ENCODE data around the gene ZNF710.
"Not testable (repeated sequence)": the region's sequence is repeated elsewhere in the genome, so short reads cannot be mapped to it uniquely, and the experiment has no call there.

The ZNF710 gene

GRCh38 chr15:90108038-90108437, 106.9 kb downstream of the ZNF710 start:
- DNase-seq, result not testable (repeated sequence)

DNA sequence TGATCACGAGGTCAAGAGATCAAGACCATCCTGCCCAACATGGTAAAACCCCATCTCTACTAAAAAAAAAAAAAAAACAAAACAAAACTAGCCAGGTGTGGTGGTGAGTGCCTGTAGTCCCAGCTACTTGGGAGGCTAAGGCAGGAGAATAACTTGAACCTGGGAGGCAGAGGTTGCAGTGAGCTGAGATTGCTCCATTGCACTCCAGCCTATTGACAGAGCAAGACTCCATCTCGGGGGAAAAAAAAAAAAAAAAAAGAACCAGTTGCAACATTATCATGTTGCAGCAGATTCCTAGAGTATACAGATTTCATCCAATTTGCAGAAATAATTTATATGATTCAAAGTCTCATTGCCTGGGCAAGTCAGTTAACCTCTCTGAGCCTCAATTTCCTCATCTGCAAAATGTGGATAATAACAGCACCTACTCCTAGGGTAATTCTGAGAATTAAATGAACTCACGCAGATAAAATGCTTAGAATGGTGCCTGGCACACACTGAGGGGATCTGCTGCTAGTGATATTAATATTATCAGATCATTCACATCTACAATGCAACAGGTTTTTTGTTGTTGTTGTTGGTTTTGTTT, 108.1 kb downstream of the ZNF710 start:
- peak in 1 of 2 donors; percentile 15 for DNase-seq

GRCh38 chr15:90113166-90113565, 112.0 kb downstream of the ZNF710 start:
- no peak for DNase-seq

GRCh38 chr15:90114451-90114901, 113.4 kb downstream of the ZNF710 start:
- DNase-seq, result peak in 1 of 2 donors; percentile 74

DNA sequence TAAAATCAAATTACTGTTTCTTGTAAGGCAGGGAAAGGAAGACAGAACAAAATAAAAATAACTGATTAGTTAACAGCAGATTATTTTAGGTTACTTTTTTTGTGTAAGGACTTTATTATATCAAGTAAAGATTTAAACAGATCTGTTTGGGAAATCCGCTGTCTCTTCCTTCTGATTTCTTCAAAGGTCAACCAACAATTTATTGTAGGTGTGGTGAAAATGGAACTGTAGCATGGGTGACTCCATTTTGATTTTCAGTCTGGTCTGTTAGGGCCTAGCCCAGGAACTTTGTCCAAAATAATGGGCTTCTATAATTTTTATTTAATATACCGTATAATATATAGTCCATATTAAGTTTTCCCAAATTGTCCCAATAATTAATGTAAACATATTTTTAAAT, 114.7 kb downstream of the ZNF710 start:
- no peak for DNase-seq

DNA sequence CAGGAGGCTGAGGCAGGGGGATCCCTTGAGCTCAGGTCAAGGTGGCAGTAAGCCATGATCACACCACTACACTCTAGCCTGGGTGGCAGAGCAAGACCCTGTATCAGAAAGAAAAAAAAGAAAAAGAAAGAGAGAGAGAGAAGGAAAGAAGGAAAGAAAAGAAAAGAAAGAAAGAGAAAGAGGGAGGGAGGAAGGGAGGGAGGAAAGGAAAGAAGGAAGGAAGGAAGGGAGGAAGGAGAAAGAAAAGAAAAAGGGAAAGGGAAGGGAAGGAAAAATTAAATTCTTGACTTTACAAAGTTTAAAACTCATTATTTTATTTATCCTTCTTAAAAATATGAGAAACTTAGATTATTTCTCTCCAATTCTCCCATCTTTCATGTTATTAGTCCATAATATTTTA, 118.2 kb downstream of the ZNF710 start:
- no peak for DNase-seq

GRCh38 chr15:90121086-90121485, 120.0 kb downstream of the ZNF710 start:
- no peak for DNase-seq

- DNase-seq, result no peak
These were observed 123.4 kb downstream of the ZNF710 start for GRCh38 chr15:90124507-90124906.

DNA sequence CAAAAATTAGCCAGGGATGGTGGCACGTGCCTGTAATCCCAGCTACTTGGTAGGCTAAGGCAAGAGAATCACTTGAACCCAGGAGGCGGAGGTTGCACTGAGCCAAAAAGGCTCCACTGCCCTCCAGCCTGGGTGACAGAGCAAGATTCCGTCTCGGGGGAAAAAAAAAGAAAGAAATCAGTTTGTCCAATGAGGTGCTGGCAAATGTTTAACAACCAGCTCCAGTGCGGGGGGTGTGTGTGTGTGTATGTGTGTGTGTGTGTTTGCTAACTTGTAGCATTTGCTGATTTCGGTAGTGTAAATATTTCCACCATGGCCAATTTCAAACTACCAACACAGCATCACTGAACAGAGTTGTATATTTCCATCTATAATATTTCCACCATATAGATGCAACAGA, 124.9 kb downstream of the ZNF710 start:
- no peak for DNase-seq

GRCh38 chr15:90126596-90127435, 125.7 kb downstream of the ZNF710 start:
- DNase-seq, result no peak

DNA sequence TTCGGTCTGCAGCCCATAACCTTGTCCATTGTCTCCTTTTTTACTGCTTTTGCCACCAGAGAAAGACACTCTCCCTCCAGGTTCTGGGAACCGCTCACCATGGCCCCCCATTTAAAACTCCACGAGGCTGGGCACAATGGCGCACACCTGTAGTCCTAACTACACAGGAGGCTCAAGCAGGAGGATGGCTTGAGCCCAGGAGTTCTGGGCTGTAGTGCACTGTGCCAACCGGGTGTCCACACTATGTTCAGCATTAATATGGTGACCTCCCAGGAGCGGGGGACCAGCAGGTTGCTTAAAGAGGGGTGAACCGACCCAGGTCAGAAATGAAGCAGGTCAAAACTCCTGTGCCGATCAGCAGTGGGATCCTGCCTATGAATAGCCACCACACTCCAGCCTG, 129.2 kb downstream of the ZNF710 start:
- DNase-seq, result no peak

All from inflammatory macrophage treated with lipopolysaccharide for 1 hour (primary cell).